Breast epithelium (tissue), 3 donors: ENCODE measurements around the gene TPSB2.
"Not testable (repeated sequence)": the region's sequence is repeated elsewhere in the genome, so short reads cannot be mapped to it uniquely, and the experiment has no call there.

ENCODE experiments used
- POLR2AphosphoS5 ChIP-seq, 3 donors: sonication (generic); formaldehyde crosslinking; IDR thresholded peaks; one replicate each; pipeline ENCODE4 v1.6.1; 2017; ENCODE audit warnings: antibody characterized with exemption in 3 of 3
- TF ChIP-seq, protein P1 (sequence below), 3 donors: fragments of 450-650 bp; IDR thresholded peaks; one replicate each; pipeline ENCODE4 v1.5.1; 2016 to 2017; ENCODE audit warnings: antibody characterized with exemption in 3 of 3, mild to moderate bottlenecking in 3 of 3, moderate library complexity in 3 of 3

DNA sequence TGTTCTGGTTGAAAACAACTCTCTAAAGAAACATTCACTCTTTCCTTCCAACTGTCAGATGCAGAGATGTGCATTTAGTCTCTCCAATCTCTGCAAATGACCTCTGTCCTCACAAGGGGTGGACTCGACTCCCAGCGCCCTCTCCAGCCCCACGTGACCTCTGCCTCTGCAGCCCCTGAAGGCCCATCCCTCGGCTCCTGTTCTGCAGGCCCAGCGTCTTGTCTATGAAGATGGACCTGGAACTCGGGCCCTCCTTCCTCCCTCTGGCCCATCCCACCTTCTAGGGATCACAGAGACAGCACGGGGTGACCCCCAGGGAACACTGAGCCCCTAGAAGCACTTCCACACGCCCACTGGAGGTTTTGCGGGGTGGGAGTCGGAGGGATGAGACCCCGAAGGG is 13.4 kb upstream of the TPSB2 start:
- TF ChIP-seq POLR2AphosphoS5 (IDR thresholded peaks at IDR 0.05): not testable (repeated sequence)
- TF ChIP-seq, protein P1, sequence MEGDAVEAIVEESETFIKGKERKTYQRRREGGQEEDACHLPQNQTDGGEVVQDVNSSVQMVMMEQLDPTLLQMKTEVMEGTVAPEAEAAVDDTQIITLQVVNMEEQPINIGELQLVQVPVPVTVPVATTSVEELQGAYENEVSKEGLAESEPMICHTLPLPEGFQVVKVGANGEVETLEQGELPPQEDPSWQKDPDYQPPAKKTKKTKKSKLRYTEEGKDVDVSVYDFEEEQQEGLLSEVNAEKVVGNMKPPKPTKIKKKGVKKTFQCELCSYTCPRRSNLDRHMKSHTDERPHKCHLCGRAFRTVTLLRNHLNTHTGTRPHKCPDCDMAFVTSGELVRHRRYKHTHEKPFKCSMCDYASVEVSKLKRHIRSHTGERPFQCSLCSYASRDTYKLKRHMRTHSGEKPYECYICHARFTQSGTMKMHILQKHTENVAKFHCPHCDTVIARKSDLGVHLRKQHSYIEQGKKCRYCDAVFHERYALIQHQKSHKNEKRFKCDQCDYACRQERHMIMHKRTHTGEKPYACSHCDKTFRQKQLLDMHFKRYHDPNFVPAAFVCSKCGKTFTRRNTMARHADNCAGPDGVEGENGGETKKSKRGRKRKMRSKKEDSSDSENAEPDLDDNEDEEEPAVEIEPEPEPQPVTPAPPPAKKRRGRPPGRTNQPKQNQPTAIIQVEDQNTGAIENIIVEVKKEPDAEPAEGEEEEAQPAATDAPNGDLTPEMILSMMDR (IDR thresholded peaks at IDR 0.05): not testable (repeated sequence)
